ENCODE measurements around the gene L3MBTL3.

The L3MBTL3 gene

DNA sequence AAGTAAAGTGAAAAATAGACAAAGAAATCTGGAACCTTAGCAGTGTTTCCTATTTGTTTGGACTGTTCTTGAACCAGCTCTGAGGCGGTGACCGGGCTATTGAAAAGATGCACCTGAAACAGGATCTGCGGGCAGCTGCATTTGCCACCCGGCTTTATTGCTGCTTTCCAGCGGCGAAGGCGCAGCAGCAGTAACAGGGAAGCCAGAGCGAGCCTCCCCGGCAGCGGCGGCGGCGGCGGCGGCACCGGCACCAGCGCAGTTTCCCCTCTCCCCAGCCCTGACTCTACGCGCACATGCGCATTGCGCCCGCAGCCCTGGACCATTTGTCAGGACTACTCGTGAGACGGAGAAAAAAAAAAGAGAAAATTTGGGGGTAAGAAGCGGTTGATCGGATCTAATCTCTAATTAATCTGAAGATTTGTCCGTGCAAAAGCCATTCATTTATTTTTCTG lies at the start of gene L3MBTL3:
Gene L3MBTL3 (plus strand): TSS at position 290 of the 452 bp plus-strand sequence. CDS start 24,119 bp downstream, outside the sequence.
- TF ChIP-seq, protein P1, sequence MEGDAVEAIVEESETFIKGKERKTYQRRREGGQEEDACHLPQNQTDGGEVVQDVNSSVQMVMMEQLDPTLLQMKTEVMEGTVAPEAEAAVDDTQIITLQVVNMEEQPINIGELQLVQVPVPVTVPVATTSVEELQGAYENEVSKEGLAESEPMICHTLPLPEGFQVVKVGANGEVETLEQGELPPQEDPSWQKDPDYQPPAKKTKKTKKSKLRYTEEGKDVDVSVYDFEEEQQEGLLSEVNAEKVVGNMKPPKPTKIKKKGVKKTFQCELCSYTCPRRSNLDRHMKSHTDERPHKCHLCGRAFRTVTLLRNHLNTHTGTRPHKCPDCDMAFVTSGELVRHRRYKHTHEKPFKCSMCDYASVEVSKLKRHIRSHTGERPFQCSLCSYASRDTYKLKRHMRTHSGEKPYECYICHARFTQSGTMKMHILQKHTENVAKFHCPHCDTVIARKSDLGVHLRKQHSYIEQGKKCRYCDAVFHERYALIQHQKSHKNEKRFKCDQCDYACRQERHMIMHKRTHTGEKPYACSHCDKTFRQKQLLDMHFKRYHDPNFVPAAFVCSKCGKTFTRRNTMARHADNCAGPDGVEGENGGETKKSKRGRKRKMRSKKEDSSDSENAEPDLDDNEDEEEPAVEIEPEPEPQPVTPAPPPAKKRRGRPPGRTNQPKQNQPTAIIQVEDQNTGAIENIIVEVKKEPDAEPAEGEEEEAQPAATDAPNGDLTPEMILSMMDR (IDR thresholded peaks at IDR 0.05; ENCODE audit: extremely low read depth, insufficient read depth, missing control alignments), result no peak
- in situ Hi-C loops (cut with MboI; ENCODE audit: low pct_unique_long_range_greater_than_20kb, low sequenced_read_pairs, unreplicated experiment), result no loop called here
- DNase-seq (ENCODE audit: low spot score), result peak; percentile 85

DNA sequence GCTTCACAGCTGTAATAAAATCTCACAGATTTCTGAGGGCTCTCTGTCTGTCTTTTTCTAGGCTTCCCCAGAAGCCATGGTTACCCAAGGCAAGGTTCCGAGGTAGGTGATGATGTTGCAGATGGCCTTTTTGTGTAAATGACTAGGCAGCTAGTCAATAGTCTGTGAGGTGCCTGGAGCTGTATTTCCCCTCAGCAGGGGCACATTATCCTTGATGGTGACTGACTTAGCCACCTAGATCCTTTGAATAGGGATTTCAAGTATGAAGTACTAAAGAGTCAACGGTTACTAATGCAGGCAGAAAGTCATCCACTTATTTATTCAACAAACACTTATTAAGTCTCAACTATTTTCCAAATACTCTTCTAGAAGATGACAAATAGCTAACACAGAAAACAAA lies 49.3 kb upstream of the L3MBTL3 start:
- TF ChIP-seq, protein P1 (IDR thresholded peaks at IDR 0.05; ENCODE audit: extremely low read depth, insufficient read depth, missing control alignments), result no peak

GRCh38 chr6:129976110-129976509 lies 42.3 kb upstream of the L3MBTL3 start:
- in situ Hi-C loops (cut with MboI; ENCODE audit: low pct_unique_long_range_greater_than_20kb, low sequenced_read_pairs, unreplicated experiment), result no loop called here
- DNase-seq (ENCODE audit: low spot score), result no peak
- TF ChIP-seq, protein P1 (IDR thresholded peaks at IDR 0.05; ENCODE audit: extremely low read depth, insufficient read depth, missing control alignments), result no peak

More for the DNA sequence above, 49.3 kb upstream of the L3MBTL3 start:
- in situ Hi-C loops (cut with MboI; ENCODE audit: low pct_unique_long_range_greater_than_20kb, low sequenced_read_pairs, unreplicated experiment), result no loop called here
- no peak for DNase-seq (ENCODE audit: low spot score)

DNA sequence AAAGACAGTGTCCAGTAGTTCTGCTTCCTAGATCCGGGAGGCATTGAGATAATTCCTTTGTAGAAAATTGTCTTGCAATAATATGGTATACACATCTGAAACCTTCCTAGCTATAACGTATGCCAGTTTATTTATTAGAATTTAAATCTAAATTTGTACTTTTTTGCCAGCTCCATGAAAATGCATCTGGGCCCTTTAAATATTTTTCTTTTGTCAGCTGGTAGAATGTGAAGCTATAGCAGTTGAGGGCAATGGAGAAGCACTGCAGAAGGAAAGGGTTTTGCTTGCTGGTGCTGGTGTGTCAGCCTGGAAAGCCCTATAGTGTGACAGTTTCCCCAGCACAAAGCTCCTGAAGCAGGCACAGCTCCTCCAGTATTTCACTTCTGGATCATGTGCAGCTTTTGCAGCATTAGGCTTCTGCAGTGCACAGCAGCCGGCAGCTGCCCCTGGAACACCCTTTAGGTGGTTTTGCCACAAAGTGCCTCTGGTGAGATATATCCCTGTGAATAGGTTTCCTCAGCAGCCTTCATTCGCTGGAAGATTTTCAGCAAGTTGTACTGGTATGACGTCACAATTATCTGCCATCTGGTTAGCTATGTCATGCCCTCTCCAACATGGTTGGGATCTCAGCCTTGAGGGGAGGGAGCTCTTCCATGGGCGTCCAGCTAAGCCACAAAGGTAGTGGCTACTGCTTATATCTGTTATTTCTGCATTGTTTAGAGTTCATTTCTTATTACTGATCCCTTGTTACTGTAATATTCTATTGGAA lies 40.0 kb upstream of the L3MBTL3 start:
- TF ChIP-seq, protein P1 (IDR thresholded peaks at IDR 0.05; ENCODE audit: extremely low read depth, insufficient read depth, missing control alignments), result no peak
- in situ Hi-C loops (cut with MboI; ENCODE audit: low pct_unique_long_range_greater_than_20kb, low sequenced_read_pairs, unreplicated experiment), result no loop called here
- DNase-seq (ENCODE audit: low spot score), result no peak

DNA sequence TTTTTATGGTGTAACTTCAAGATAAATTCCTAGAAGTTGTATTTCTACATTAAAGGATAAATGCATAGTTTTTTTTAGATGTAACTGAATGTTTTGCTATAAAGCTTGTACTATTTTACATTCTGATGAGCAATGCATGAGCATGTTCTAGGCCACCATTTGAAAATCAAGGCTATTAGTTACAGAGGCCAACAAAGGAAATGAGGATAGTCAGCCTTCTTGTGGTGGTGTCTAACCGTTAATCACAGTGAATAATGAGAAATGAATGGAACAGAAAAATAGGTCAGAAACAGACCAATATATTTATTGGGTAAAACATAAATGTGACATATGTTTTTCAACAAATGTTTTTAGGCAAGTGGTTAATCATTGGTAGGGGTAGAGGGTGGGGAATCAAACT lies 37.6 kb upstream of the L3MBTL3 start:
- in situ Hi-C loops (cut with MboI; ENCODE audit: low pct_unique_long_range_greater_than_20kb, low sequenced_read_pairs, unreplicated experiment), result no loop called here
- DNase-seq (ENCODE audit: low spot score), result no peak
- TF ChIP-seq, protein P1 (IDR thresholded peaks at IDR 0.05; ENCODE audit: extremely low read depth, insufficient read depth, missing control alignments), result no peak

- in situ Hi-C loops (cut with MboI; ENCODE audit: low pct_unique_long_range_greater_than_20kb, low sequenced_read_pairs, unreplicated experiment), result no loop called here
- TF ChIP-seq, protein P1 (IDR thresholded peaks at IDR 0.05; ENCODE audit: extremely low read depth, insufficient read depth, missing control alignments), result no peak
- DNase-seq (ENCODE audit: low spot score), result no peak
Measured at GRCh38 chr6:129981598-129981997, 36.8 kb upstream of the L3MBTL3 start.
